ENCODE results near the gene TNNI2.
A peak's percentile ranks its signal among the peaks of the same experiment; 100 is the strongest.

GRCh38 chr11:1876361-1877063 lies 37.7 kb downstream of the TNNI2 start:
- TF ChIP-seq POLR2A (IDR thresholded peaks at IDR 0.05) (no peak), CTCF (IDR thresholded peaks at IDR 0.05 in 8 of 11, conservative IDR thresholded peaks at IDR 0.05 in 3 of 11) (peak; percentile 15 to 74 (median 58))

All from spleen (tissue), 7 donors.